Measurements from ENCODE around the gene ZDHHC14. TPM values are rescaled to one million over a fixed set of nuclear protein-coding genes. Genes with fewer than 3 reads are reported as not detected.

The ZDHHC14 gene
- total and polyA plus RNA-seq, 2 experiments from 2014 or later = 7.5 to 10.1 TPM

DNA sequence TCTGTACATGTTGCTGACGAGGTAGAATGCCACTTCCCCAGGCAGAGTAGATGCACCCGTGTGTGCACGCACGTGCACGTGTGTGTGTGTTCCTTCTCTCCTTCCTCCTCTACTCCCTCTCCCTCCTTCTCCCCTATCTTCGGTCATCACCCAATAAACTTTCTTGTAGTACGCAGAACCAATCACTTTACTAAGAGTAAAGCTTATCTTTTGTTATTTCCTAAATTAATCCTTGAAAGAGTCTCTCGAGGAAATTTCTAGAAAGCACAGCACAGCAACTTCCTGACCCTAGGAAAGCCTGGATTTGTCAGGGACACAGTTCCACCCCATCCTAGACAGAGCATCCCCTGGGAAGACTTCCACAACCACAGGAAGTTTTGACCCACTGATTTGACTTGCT is 166.1 kb downstream of the ZDHHC14 start:
- no peaks in the 10 kb centered on the region for H3K4me1 ChIP-seq (ENCODE audit: low read depth)
- DNase-seq (ENCODE audit: low read depth in 1 of 2, low spot score in 1 of 2) = no peak
- no peaks in the 10 kb centered on the region for H3K36me3 ChIP-seq
- no peaks in the 10 kb centered on the region for H3K27me3 ChIP-seq
- H3K9me3 ChIP-seq (ENCODE audit: low read depth) = no peaks in the 10 kb centered on the region
- H3K4me3 ChIP-seq = no peak overlapping the region
- H3K27ac ChIP-seq = no peak overlapping the region
- TF ChIP-seq CTCF (IDR thresholded peaks at IDR 0.05; ENCODE audit: low read depth, low read length) = no peak

DNA sequence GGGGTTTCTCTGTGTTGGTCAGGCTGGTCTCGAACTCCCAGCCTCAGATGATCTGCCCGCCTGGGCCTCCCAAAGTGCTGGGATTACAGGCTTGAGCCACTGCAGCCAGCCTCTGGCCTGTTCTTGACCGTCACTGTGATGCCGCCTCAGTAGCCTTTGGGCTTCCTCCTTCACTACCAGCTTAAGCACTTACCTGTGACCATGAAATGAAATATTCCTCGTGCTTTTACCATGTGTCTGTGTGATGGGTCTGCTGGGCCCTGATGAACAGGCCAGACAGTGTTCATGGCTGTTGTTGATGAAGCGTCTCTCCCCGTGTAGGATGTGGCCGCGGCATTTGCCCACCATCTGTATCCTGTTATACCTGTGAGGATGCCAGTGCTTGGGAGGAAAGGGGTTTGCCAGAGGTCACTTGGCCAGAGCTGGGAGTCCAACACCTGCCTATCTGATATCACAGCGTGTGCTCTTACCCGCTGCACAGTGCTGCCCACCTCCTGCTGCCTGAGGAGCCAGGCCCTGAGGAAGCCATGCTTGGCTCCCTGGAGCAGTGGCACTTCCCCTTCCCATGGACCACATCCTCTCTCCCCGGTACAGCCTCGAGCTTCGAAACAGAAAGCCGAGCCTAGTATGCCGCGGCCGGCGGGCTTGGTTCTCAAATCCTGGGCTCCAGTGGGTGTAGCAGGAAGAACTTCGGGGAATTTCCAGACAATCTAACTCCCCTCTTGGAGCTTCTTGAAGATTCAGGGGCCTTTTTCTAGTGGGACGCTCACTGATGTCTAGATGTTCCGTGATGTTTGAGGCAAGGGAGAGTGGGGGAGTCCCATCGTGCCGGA is 167.9 kb downstream of the ZDHHC14 start:
- Histone ChIP-seq H3K9me3 (ENCODE audit: low read depth) (no peaks in the 10 kb centered on the region), H3K4me3 (no peak overlapping the region), H3K36me3 (no peaks in the 10 kb centered on the region), H3K4me1 (ENCODE audit: low read depth) (no peaks in the 10 kb centered on the region), H3K27me3 (no peaks in the 10 kb centered on the region), H3K27ac (no peak overlapping the region)
- no peak for DNase-seq (ENCODE audit: low read depth in 1 of 2, low spot score in 1 of 2)
- TF ChIP-seq CTCF (IDR thresholded peaks at IDR 0.05; ENCODE audit: low read depth, low read length) = no peak

- Histone ChIP-seq H3K36me3 (no peaks in the 10 kb centered on the region), H3K27me3 (no peaks in the 10 kb centered on the region), H3K9me3 (ENCODE audit: low read depth) (no peaks in the 10 kb centered on the region), H3K27ac (no peak overlapping the region), H3K4me1 (ENCODE audit: low read depth) (no peaks in the 10 kb centered on the region), H3K4me3 (no peak overlapping the region)
- no peak for DNase-seq (ENCODE audit: low read depth in 1 of 2, low spot score in 1 of 2)
- no peak for TF ChIP-seq CTCF (IDR thresholded peaks at IDR 0.05; ENCODE audit: low read depth, low read length)
Measured at GRCh38 chr6:157549468-157549745, 168.4 kb downstream of the ZDHHC14 start.

DNA sequence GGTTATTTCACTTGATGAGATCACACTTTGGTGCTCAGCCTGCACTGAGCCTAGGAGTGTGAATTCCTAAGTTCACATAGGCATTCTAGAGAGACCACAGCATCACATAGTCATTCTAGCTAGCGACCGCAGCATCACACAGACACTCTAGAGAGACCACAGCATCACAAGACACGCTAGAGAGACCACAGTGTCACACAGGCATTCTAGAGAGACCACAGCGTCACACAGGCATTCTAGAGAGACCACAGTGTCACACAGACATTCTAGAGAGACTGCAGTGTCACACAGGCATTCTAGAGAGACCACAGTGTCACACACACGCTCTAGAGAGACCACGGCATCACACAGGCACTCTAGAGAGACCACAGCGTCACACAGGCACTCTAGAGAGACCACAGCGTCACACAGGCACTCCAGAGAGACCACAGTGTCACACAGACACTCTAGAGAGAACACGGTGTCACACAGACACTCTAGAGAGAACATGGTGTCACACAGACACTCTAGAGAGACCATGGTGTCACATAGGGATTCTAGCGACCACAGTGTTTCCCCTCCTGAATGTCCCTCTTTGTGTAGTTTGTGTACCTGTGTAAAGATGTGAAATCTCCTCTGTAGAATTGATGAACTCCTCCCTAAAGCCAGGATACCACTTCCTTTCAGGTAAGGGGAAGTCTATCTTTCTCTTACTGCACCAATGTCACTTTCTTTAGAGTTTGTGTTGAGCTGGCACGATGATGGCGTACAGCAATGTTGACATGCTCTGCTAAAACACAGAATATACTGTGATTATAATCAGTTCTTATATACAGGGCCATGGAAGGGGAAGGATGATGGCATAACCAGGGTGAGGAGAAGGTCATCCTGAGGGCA is 169.4 kb downstream of the ZDHHC14 start:
- Histone ChIP-seq H3K36me3 (no peaks in the 10 kb centered on the region), H3K4me1 (ENCODE audit: low read depth) (no peaks in the 10 kb centered on the region), H3K4me3 (no peak overlapping the region), H3K27ac (no peak overlapping the region), H3K9me3 (ENCODE audit: low read depth) (no peaks in the 10 kb centered on the region), H3K27me3 (no peaks in the 10 kb centered on the region)
- TF ChIP-seq CTCF (IDR thresholded peaks at IDR 0.05; ENCODE audit: low read depth, low read length) = no peak
- no peak for DNase-seq (ENCODE audit: low read depth in 1 of 2, low spot score in 1 of 2)

DNA sequence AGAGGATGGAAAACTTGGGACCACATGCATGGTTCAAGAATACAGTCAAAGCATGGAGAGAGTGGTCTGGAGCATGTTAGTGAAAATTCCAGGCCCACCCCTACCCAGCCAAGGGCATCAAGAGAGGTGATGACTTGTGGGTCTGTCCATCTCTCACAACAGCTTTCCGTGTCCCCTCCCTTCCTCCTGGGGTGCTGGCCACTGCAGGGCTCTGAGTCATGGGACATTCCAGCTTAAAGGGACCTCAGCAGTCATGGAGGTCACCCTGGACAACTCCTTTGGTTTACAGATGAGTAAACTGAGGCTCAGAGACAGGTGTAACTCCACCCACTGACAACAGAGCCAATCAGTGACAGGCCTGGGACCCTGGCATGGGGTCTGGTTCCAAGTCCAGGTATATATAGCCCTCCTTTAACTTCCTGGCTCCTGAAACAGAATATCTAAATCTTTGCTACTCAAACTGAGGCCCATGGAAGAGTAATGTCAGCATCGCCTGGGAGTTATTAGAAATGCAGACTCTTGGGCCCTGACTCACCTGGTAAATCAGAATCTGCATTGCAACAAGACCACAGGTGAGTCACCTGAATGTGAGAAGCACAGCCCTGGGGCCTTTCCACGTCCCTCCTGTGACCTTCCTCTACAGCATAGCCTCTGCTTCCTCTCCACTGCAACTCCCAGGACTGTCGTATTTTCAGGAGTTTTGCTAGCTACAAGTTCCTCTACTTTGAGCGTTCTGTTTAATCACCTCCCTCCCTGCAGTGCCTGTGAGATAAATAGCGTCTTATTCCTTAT is 170.2 kb downstream of the ZDHHC14 start:
- no peaks in the 10 kb centered on the region for H3K9me3 ChIP-seq (ENCODE audit: low read depth)
- H3K27ac ChIP-seq = no peak overlapping the region
- H3K27me3 ChIP-seq = no peaks in the 10 kb centered on the region
- no peak overlapping the region for H3K4me3 ChIP-seq
- no peaks in the 10 kb centered on the region for H3K36me3 ChIP-seq
- no peak for DNase-seq (ENCODE audit: low read depth in 1 of 2, low spot score in 1 of 2)
- TF ChIP-seq CTCF (IDR thresholded peaks at IDR 0.05; ENCODE audit: low read depth, low read length) = no peak
- no peaks in the 10 kb centered on the region for H3K4me1 ChIP-seq (ENCODE audit: low read depth)
